ENCODE measurements around the gene MAB21L1.

Gene MAB21L1

DNA sequence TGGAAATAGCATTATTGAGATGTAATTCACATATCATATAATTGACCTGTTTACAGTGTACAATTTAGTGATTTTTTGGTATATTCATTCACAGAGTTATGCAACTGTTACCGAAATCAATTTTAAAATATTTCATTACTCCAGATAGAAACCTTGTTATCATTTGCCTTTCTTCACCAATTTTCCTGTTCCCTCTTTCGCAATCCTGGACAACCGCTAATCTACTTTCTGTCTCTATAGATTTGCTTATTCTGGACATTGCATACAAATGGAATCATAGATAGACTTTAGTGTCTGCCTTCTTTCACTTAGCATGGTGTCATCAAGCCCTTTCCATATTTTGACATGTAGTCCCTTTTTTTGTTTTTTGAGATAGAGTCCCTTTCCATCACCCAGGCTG is 19.2 kb downstream of the MAB21L1 start:
- no peak overlapping the region for H3K9ac ChIP-seq (ENCODE audit: low read length)
- no peak overlapping the region for H2AFZ ChIP-seq (ENCODE audit: low read length)
- H3K27me3 ChIP-seq (ENCODE audit: insufficient read depth, low read length) = no peaks in the 10 kb centered on the region
- no peak overlapping the region for H3K27ac ChIP-seq (ENCODE audit: low read depth, low read length, poor library complexity, severe bottlenecking)
- no peaks in the 10 kb centered on the region for H3K79me2 ChIP-seq (ENCODE audit: insufficient read depth, low read length)
- no peaks in the 10 kb centered on the region for H3K9me2 ChIP-seq (ENCODE audit: low read depth, low read length)
- TF ChIP-seq EZH2 (IDR thresholded peaks at IDR 0.05; ENCODE audit: borderline replicate concordance, low read length) = no peak
- TF ChIP-seq, protein P1, sequence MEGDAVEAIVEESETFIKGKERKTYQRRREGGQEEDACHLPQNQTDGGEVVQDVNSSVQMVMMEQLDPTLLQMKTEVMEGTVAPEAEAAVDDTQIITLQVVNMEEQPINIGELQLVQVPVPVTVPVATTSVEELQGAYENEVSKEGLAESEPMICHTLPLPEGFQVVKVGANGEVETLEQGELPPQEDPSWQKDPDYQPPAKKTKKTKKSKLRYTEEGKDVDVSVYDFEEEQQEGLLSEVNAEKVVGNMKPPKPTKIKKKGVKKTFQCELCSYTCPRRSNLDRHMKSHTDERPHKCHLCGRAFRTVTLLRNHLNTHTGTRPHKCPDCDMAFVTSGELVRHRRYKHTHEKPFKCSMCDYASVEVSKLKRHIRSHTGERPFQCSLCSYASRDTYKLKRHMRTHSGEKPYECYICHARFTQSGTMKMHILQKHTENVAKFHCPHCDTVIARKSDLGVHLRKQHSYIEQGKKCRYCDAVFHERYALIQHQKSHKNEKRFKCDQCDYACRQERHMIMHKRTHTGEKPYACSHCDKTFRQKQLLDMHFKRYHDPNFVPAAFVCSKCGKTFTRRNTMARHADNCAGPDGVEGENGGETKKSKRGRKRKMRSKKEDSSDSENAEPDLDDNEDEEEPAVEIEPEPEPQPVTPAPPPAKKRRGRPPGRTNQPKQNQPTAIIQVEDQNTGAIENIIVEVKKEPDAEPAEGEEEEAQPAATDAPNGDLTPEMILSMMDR (IDR thresholded peaks at IDR 0.05; ENCODE audit: low read length) = no peak
- no peaks in the 10 kb centered on the region for H3K36me3 ChIP-seq (ENCODE audit: insufficient read depth, low read length)
- H3K4me3 ChIP-seq (ENCODE audit: low read depth, low read length, poor library complexity, severe bottlenecking) = no peak overlapping the region
- no peak overlapping the region for H3K4me2 ChIP-seq (ENCODE audit: low read length)
- H3K4me1 ChIP-seq (ENCODE audit: insufficient read depth, low read length, severe bottlenecking) = peaks cover 6% of the 10 kb centered on the region
- H3F3A ChIP-seq (ENCODE audit: insufficient read depth, low read length) = no peaks in the 10 kb centered on the region
- no peaks in the 10 kb centered on the region for H3K9me3 ChIP-seq (ENCODE audit: low read length)
- no peaks in the 10 kb centered on the region for H4K20me1 ChIP-seq (ENCODE audit: insufficient read depth, low read length)

GRCh38 chr13:35455022-35455421 is 21.5 kb downstream of the MAB21L1 start:
- Histone ChIP-seq H3K4me1 (ENCODE audit: insufficient read depth, low read length, severe bottlenecking) (peaks cover 3% of the 10 kb centered on the region), H3K36me3 (ENCODE audit: insufficient read depth, low read length) (no peaks in the 10 kb centered on the region), H3F3A (ENCODE audit: insufficient read depth, low read length) (no peaks in the 10 kb centered on the region), H3K4me2 (ENCODE audit: low read length) (no peak overlapping the region), H3K9me2 (ENCODE audit: low read depth, low read length) (no peaks in the 10 kb centered on the region), H3K79me2 (ENCODE audit: insufficient read depth, low read length) (no peaks in the 10 kb centered on the region), H2AFZ (ENCODE audit: low read length) (no peak overlapping the region), H3K27me3 (ENCODE audit: insufficient read depth, low read length) (no peaks in the 10 kb centered on the region), H3K27ac (ENCODE audit: low read depth, low read length, poor library complexity, severe bottlenecking) (no peak overlapping the region), H4K20me1 (ENCODE audit: insufficient read depth, low read length) (no peaks in the 10 kb centered on the region), H3K4me3 (ENCODE audit: low read depth, low read length, poor library complexity, severe bottlenecking) (no peak overlapping the region), H3K9ac (ENCODE audit: low read length) (no peak overlapping the region), H3K9me3 (ENCODE audit: low read length) (no peaks in the 10 kb centered on the region)
- TF ChIP-seq, protein P1 (IDR thresholded peaks at IDR 0.05; ENCODE audit: low read length) = no peak
- no peak for TF ChIP-seq EZH2 (IDR thresholded peaks at IDR 0.05; ENCODE audit: borderline replicate concordance, low read length)

GRCh38 chr13:35449821-35450220 is 26.7 kb downstream of the MAB21L1 start:
- no peaks in the 10 kb centered on the region for H3K79me2 ChIP-seq (ENCODE audit: insufficient read depth, low read length)
- no peak overlapping the region for H2AFZ ChIP-seq (ENCODE audit: low read length)
- H3F3A ChIP-seq (ENCODE audit: insufficient read depth, low read length) = no peaks in the 10 kb centered on the region
- no peaks in the 10 kb centered on the region for H3K9me3 ChIP-seq (ENCODE audit: low read length)
- H3K4me2 ChIP-seq (ENCODE audit: low read length) = no peak overlapping the region
- no peak overlapping the region for H3K27ac ChIP-seq (ENCODE audit: low read depth, low read length, poor library complexity, severe bottlenecking)
- TF ChIP-seq EZH2 (IDR thresholded peaks at IDR 0.05; ENCODE audit: borderline replicate concordance, low read length) = no peak
- TF ChIP-seq, protein P1 (IDR thresholded peaks at IDR 0.05; ENCODE audit: low read length) = no peak
- no peaks in the 10 kb centered on the region for H3K36me3 ChIP-seq (ENCODE audit: insufficient read depth, low read length)
- H4K20me1 ChIP-seq (ENCODE audit: insufficient read depth, low read length) = no peaks in the 10 kb centered on the region
- no peaks in the 10 kb centered on the region for H3K4me1 ChIP-seq (ENCODE audit: insufficient read depth, low read length, severe bottlenecking)
- no peak overlapping the region for H3K4me3 ChIP-seq (ENCODE audit: low read depth, low read length, poor library complexity, severe bottlenecking)
- no peaks in the 10 kb centered on the region for H3K9me2 ChIP-seq (ENCODE audit: low read depth, low read length)
- H3K9ac ChIP-seq (ENCODE audit: low read length) = no peak overlapping the region
- H3K27me3 ChIP-seq (ENCODE audit: insufficient read depth, low read length) = no peaks in the 10 kb centered on the region

All from OCI-LY1 (cell line).